HG03095 (cell line): ENCODE data around the gene MRGPRX3.

Experiments
- ATAC-seq: cut with Tn5 transposase; IDR thresholded peaks from one replicate; pipeline ENCODE4 v1.9.1; 2021; ENCODE audit warnings: moderate library complexity; ENCODE audit not compliant: unreplicated experiment

MRGPRX3 gene

DNA sequence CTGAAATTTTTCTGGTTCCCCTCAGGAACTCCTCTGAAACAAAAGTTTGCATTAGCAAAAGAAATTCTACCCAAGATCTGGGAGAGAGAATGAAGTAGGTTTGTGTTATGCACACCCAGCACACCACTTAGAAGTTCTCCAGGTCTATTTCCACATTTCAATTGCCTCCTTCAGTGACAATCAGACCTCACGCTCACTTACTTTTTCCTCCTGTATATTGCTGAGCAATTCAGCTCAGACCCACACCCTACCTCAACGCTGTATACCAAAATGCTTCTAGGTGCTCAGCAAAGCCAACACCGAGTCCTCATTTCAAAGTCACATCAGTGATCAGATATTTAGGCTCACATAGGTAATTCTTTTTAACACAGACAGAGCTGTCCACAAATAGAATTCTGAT lies 19.2 kb downstream of the MRGPRX3 start:
- ATAC-seq, result no peak

DNA sequence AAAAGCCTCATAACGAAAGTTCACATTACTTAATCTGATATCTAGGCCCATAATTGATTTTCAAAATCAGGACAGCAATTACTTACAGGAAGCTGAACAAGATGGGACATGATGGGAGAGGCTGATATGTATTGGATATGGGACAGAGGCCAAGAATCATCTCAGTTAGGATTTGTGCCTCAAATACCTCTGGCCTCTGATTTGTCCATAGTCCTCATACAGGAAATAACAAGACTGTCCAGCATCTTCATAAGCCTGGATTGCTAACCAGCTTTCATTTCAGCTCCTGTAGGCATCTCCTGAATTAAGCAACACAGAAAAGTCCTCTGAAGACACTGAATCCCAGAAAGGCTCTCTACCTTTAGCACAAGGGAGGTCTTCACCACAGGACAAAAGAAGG lies 36.0 kb downstream of the MRGPRX3 start:
- no peak for ATAC-seq

DNA sequence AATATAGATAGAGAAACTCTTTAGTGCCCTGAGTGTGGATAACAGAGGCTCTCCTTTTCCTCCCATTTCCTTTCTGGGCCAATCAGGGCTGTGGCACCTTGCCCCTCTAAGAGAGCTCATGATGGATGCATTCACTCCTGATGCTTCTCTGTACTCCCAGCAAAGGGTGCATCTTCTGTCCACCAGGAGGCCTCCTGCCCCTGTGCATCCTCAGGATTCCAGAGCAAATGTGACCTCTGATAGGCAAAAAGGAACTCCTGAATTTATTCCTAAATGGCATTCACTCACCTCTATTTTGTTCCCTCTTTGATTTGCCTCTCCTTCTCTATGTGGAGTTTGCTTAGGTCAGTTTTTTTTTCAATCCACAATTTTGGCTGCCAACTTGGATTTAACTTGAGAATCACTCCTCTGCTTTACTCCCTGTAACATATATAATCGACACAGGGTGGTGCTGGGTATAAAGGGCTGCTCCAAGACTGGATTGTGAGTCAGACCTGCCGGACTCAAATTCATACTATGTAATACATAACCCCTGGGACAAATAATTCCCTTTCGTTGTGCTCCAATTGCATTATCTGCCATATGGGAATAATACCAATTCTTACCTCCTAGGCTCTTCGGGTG lies 39.1 kb downstream of the MRGPRX3 start:
- ATAC-seq, result no peak

DNA sequence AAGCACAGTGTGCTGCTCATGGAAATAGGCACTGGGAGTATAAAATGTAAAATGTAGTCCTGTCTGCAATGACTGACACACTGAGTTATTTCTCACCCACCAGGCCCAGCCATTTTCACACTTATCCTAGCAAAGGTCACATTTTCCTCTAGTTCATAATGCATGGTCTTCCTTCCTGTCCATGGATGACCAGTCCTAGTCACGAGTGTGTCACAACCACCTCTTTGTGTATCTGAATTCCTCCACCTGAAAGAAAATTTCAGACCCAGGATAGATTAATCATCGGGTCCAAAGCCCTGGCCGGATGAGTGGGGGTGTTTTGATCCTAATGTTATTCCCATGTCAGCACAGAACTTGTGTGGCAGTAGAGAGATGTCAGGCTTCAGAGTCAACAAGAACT lies 40.3 kb downstream of the MRGPRX3 start, which contains the start of gene MRGPRX4:
MRGPRX4 (plus strand) TSS at position 172 of the 400 bp plus-strand sequence. CDS start 420 bp downstream, outside the sequence.
- no peak for ATAC-seq

DNA sequence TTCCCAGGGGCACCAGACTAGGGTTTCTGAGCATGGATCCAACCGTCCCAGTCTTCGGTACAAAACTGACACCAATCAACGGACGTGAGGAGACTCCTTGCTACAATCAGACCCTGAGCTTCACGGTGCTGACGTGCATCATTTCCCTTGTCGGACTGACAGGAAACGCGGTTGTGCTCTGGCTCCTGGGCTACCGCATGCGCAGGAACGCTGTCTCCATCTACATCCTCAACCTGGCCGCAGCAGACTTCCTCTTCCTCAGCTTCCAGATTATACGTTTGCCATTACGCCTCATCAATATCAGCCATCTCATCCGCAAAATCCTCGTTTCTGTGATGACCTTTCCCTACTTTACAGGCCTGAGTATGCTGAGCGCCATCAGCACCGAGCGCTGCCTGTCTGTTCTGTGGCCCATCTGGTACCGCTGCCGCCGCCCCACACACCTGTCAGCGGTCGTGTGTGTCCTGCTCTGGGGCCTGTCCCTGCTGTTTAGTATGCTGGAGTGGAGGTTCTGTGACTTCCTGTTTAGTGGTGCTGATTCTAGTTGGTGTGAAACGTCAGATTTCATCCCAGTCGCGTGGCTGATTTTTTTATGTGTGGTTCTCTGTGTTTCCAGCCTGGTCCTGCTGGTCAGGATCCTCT lies 41.0 kb downstream of the MRGPRX3 start:
- no peak for ATAC-seq
